Measurements from ENCODE around the gene R3HDM2. TPM values are rescaled to one million over a fixed set of nuclear protein-coding genes. Genes with fewer than 3 reads are reported as not detected.

Gene R3HDM2
- total and polyA plus RNA-seq, 2 of the 13 experiments (the other 11 are each of a cell fraction or from before 2014, with no cell fraction given), result 11.1 to 23.5 TPM

DNA sequence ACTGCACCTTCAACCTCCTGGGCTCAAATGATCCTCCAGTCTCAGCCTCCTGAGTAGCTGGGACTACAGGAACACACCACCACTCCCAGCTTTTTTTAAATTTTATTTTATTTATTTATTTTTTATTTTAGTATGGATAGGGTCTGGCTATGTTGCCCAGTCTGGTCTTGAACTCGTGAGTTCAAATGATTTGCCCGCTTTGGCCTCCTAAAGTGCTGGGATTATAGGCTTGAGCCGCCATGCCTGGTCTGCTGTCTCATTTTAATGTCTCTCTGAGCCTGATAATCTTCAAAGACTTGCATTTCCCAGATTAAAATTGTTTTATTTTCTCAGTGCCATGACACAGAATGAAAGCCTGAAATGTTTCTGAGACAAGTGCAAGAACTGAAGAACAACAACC lies 2.5 kb upstream of the R3HDM2 start:
- Histone ChIP-seq H3K4me2 (ENCODE audit: low read depth, low read length) (no peak overlapping the region), H3K36me3 (replicated peaks in 1 of 2; ENCODE audit: control insufficient read depth in 1 of 2, insufficient read depth in 2 of 2, low read length in 2 of 2) (no peaks in the 10 kb centered on the region), H3K4me3 (replicated peaks in 1 of 3; ENCODE audit: insufficient read depth in 1 of 3, low read depth in 2 of 3, low read length in 3 of 3) (no peak overlapping the region), H3K4me1 (ENCODE audit: insufficient read depth, low read length) (peaks cover 51% of the 10 kb centered on the region), H3K27ac (ENCODE audit: extremely low read length, insufficient read depth, low read length) (no peak overlapping the region), H3K9ac (ENCODE audit: insufficient read depth, low read depth, low read length) (no peak overlapping the region), H4K20me1 (ENCODE audit: insufficient read depth, low read length) (no peaks in the 10 kb centered on the region), H3K79me2 (ENCODE audit: insufficient read depth, low read length) (peaks cover 14% of the 10 kb centered on the region), H3K27me3 (ENCODE audit: control insufficient read depth in 1 of 2, insufficient read depth in 2 of 2, low read length in 2 of 2) (no peaks in the 10 kb centered on the region; a peak in 1 of 5 replicates), H3K9me3 (ENCODE audit: low read length) (no peaks in the 10 kb centered on the region), H2AFZ (ENCODE audit: low read length) (no peak overlapping the region)
- intact Hi-C loops (cut with micrococcal nuclease; ENCODE audit: unreplicated experiment) (no loop called here), in situ Hi-C loops (cut with HindIII; ENCODE audit: extremely low pct_ligation_motif_present, low pct_unique_long_range_greater_than_20kb) (no loop called here)
- FAIRE-seq (no peak), DNase-seq (ENCODE audit: low spot score) (no peak), ATAC-seq (no peak)
- 85% methylated on average over 3 of the region's 3 CpGs for WGBS (ENCODE audit: low lambda C conversion rate)
- ChIA-PET POLR2A (interaction anchor here (1.4 to 4.6 kb wide), 3 partner anchors 20 to 26 kb away, joined by 4 to 99 read pairs (median 11); partner anchors contain the start of genes GLI1 and INHBE), CTCF (ENCODE audit: low intra/inter-chr PET ratio, low total read pairs) (no interaction called here)
- no TSS peak for BruUV-seq (replicated peaks)
- peak; percentile 73 for TF ChIP-seq ZNF121 (CRISPR knock-in tag; IDR thresholded peaks at IDR 0.05)
- no peak for TF ChIP-seq SALL1 (CRISPR knock-in tag; IDR thresholded peaks at IDR 0.05)
- no peak for TF ChIP-seq GATAD2A (CRISPR knock-in tag; IDR thresholded peaks at IDR 0.05)
- no peak for TF ChIP-seq FOXJ3 (CRISPR knock-in tag; IDR thresholded peaks at IDR 0.05; ENCODE audit: borderline replicate concordance)
- no peak for TF ChIP-seq HMG20A (CRISPR knock-in tag; IDR thresholded peaks at IDR 0.05; ENCODE audit: borderline replicate concordance)

DNA sequence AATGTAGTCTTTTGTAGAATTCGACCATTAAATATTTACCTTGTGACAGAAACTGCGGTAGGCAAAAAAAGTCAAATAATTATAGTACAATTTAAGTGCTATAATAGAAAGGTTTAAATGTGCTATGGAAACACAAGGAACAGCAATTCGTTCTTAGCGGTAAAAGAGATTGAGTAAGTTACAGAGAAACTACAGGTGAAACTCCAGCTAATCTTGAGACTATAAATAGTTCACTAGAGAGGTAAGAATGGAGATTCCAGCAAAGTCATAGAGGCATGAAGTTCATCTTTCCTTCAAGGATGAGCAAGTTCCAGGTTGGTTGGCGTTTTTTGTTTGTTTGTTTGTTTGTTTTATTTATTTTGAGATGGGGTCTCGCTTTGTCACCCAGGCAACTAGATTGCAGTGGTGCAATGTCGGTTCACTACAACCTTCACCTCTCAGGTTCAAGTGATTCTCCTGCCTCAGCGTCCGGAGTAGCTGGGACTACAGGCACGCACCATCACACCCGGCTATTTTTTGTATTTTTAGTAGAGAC lies 878 bp upstream of the R3HDM2 start:
- intact Hi-C loops (cut with micrococcal nuclease; ENCODE audit: unreplicated experiment) (no loop called here), in situ Hi-C loops (cut with HindIII; ENCODE audit: extremely low pct_ligation_motif_present, low pct_unique_long_range_greater_than_20kb) (no loop called here)
- WGBS (ENCODE audit: low lambda C conversion rate), result 72% methylated on average over 11 of the region's 11 CpGs
- Histone ChIP-seq H3K79me2 (ENCODE audit: insufficient read depth, low read length) (peaks cover 14% of the 10 kb centered on the region), H3K4me2 (ENCODE audit: low read depth, low read length) (peak overlapping the region; percentile 78), H3K36me3 (replicated peaks in 1 of 2; ENCODE audit: control insufficient read depth in 1 of 2, insufficient read depth in 2 of 2, low read length in 2 of 2) (no peaks in the 10 kb centered on the region), H3K9ac (ENCODE audit: insufficient read depth, low read depth, low read length) (peak overlapping the region; percentile 89), H3K4me3 (replicated peaks in 1 of 3; ENCODE audit: insufficient read depth in 1 of 3, low read depth in 2 of 3, low read length in 3 of 3) (peak overlapping the region; percentile 46 to 77 (median 63); a peak in 4 of 6 replicates), H4K20me1 (ENCODE audit: insufficient read depth, low read length) (no peaks in the 10 kb centered on the region), H3K9me3 (ENCODE audit: low read length) (no peaks in the 10 kb centered on the region), H3K27me3 (ENCODE audit: control insufficient read depth in 1 of 2, insufficient read depth in 2 of 2, low read length in 2 of 2) (no peaks in the 10 kb centered on the region; a peak in 1 of 5 replicates), H3K4me1 (ENCODE audit: insufficient read depth, low read length) (peaks cover 51% of the 10 kb centered on the region), H3K27ac (ENCODE audit: extremely low read length, insufficient read depth, low read length) (peak overlapping the region; percentile 77), H2AFZ (ENCODE audit: low read length) (peak overlapping the region; percentile 62)
- TF ChIP-seq, protein P1, sequence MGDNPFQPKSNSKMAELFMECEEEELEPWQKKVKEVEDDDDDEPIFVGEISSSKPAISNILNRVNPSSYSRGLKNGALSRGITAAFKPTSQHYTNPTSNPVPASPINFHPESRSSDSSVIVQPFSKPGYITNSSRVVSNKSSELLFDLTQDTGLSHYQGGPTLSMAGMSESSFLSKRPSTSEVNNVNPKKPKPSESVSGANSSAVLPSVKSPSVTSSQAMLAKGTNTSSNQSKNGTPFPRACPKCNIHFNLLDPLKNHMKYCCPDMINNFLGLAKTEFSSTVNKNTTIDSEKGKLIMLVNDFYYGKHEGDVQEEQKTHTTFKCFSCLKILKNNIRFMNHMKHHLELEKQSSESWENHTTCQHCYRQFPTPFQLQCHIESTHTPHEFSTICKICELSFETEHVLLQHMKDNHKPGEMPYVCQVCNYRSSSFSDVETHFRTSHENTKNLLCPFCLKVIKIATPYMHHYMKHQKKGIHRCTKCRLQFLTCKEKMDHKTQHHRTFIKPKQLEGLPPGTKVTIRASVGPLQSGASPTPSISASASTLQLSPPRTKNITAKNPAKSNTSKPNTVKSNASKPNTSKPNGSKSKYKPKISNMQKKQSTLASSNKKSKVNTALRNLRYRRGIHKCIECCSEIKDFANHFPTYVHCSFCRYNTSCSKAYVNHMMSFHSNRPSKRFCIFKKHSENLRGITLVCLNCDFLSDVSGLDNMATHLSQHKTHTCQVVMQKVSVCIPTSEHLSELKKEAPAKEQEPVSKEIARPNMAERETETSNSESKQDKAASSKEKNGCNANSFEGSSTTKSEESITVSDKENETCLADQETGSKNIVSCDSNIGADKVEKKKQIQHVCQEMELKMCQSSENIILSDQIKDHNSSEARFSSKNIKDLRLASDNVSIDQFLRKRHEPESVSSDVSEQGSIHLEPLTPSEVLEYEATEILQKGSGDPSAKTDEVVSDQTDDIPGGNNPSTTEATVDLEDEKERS (CRISPR knock-in tag; IDR thresholded peaks at IDR 0.05), result no peak
- TF ChIP-seq ZNF558 (CRISPR knock-in tag; IDR thresholded peaks at IDR 0.05; ENCODE audit: borderline replicate concordance) (0 out of 2 replicates have a peak, but pooled peaks have one; percentile 17), JUND (CRISPR knock-in tag; IDR thresholded peaks at IDR 0.05) (no peak), TARDBP (CRISPR knock-in tag; IDR thresholded peaks at IDR 0.05) (no peak), ONECUT2 (CRISPR knock-in tag; IDR thresholded peaks at IDR 0.05) (no peak), ZSCAN22 (CRISPR knock-in tag; IDR thresholded peaks at IDR 0.05) (no peak), ZBTB38 (CRISPR knock-in tag; IDR thresholded peaks at IDR 0.05) (0 out of 2 replicates have a peak, but pooled peaks have one; percentile 31), ZFAT (CRISPR knock-in tag; conservative IDR thresholded peaks at IDR 0.05) (no peak), ZKSCAN5 (CRISPR knock-in tag; IDR thresholded peaks at IDR 0.05) (no peak)
- TF ChIP-seq, protein P2, sequence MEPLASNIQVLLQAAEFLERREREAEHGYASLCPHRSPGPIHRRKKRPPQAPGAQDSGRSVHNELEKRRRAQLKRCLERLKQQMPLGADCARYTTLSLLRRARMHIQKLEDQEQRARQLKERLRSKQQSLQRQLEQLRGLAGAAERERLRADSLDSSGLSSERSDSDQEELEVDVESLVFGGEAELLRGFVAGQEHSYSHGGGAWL (CRISPR knock-in tag; IDR thresholded peaks at IDR 0.05), result no peak
- ATAC-seq (no peak), FAIRE-seq (no peak), DNase-seq (ENCODE audit: low spot score) (no peak)
- BruUV-seq (replicated peaks), result no TSS peak
- ChIA-PET POLR2A (interaction anchor here (1.4 to 4.6 kb wide), 2 partner anchors 21 to 27 kb away, joined by 4 to 99 read pairs; partner anchors contain the start of genes GLI1 and INHBE), CTCF (ENCODE audit: low intra/inter-chr PET ratio, low total read pairs) (no interaction called here)
